Measurements from ENCODE around the gene DMRTC2. TPM values are rescaled to one million over a fixed set of nuclear protein-coding genes. Genes with fewer than 3 reads are reported as not detected.

DMRTC2 gene
- total RNA-seq, 1 donor from 2014 or later = not detected

GRCh38 chr19:41880329-41880708 is 35.5 kb downstream of the DMRTC2 start:
- Mint-ChIP-seq H3K9me3 (ENCODE audit: low read depth) (no peaks in the 10 kb centered on the region), H3K4me1 (ENCODE audit: low read depth) (peaks cover 8% of the 10 kb centered on the region), H3K4me3 (ENCODE audit: low read depth) (no peak overlapping the region), H3K27me3 (peaks cover 30% of the 10 kb centered on the region), H3K36me3 (ENCODE audit: insufficient read depth) (no peaks in the 10 kb centered on the region), H3K27ac (no peak overlapping the region)
- no peak for TF ChIP-seq CTCF (IDR thresholded peaks at IDR 0.05; ENCODE audit: unreplicated experiment)
- no peak for DNase-seq (ENCODE audit: low spot score, unreplicated experiment)

- peak within 1 kb of the TSS; percentile 83 for H3K4me3 Mint-ChIP-seq (ENCODE audit: low read depth)
- no peak for DNase-seq (ENCODE audit: low spot score, unreplicated experiment)
- peak within 1 kb of the TSS; percentile 95 for H3K27ac Mint-ChIP-seq
- peaks cover 27% of the 10 kb centered on the region for H3K27me3 Mint-ChIP-seq
- no peaks in the 10 kb centered on the region for H3K36me3 Mint-ChIP-seq (ENCODE audit: insufficient read depth)
- peaks cover 22% of the 10 kb centered on the region for H3K4me1 Mint-ChIP-seq (ENCODE audit: low read depth)
- no peak for TF ChIP-seq CTCF (IDR thresholded peaks at IDR 0.05; ENCODE audit: unreplicated experiment)
- no peaks in the 10 kb centered on the region for H3K9me3 Mint-ChIP-seq (ENCODE audit: low read depth)
Observed at GRCh38 chr19:41882568-41883462, 38.0 kb downstream of the DMRTC2 start, which contains the start of gene ARHGEF1. ARHGEF1 (plus strand) TSS chr19:41883184; CDS start chr19:41888083, 4,899 bp downstream.

GRCh38 chr19:41883463-41883820 is 38.6 kb downstream of the DMRTC2 start:
- no peak for DNase-seq (ENCODE audit: low spot score, unreplicated experiment)
- Mint-ChIP-seq H3K27me3 (peaks cover 27% of the 10 kb centered on the region), H3K4me3 (ENCODE audit: low read depth) (peak overlapping the region; percentile 83), H3K4me1 (ENCODE audit: low read depth) (peaks cover 28% of the 10 kb centered on the region), H3K27ac (peak overlapping the region; percentile 95), H3K9me3 (ENCODE audit: low read depth) (no peaks in the 10 kb centered on the region), H3K36me3 (ENCODE audit: insufficient read depth) (no peaks in the 10 kb centered on the region)
- TF ChIP-seq CTCF (IDR thresholded peaks at IDR 0.05; ENCODE audit: unreplicated experiment) = no peak

- TF ChIP-seq CTCF (IDR thresholded peaks at IDR 0.05; ENCODE audit: unreplicated experiment) = no peak
- peak overlapping the region; percentile 95 for H3K27ac Mint-ChIP-seq
- peaks cover 30% of the 10 kb centered on the region for H3K4me1 Mint-ChIP-seq (ENCODE audit: low read depth)
- H3K36me3 Mint-ChIP-seq (ENCODE audit: insufficient read depth) = no peaks in the 10 kb centered on the region
- peak; percentile 85 for DNase-seq (ENCODE audit: low spot score, unreplicated experiment)
- H3K4me3 Mint-ChIP-seq (ENCODE audit: low read depth) = peak overlapping the region; percentile 83
- H3K27me3 Mint-ChIP-seq = peaks cover 27% of the 10 kb centered on the region
- H3K9me3 Mint-ChIP-seq (ENCODE audit: low read depth) = no peaks in the 10 kb centered on the region
Observed at GRCh38 chr19:41883821-41884733, 39.2 kb downstream of the DMRTC2 start.

Measured in progenitor cell of endocrine pancreas (in vitro differentiated cells).